Measurements from ENCODE around the gene BCL7A. TPM values are rescaled to one million over a fixed set of nuclear protein-coding genes. Genes with fewer than 3 reads are reported as not detected.
A peak's percentile ranks its signal among the peaks of the same experiment; 100 is the strongest.

Gene BCL7A
- total RNA-seq, 1 experiment from 2014 or later: 10.6 TPM

DNA sequence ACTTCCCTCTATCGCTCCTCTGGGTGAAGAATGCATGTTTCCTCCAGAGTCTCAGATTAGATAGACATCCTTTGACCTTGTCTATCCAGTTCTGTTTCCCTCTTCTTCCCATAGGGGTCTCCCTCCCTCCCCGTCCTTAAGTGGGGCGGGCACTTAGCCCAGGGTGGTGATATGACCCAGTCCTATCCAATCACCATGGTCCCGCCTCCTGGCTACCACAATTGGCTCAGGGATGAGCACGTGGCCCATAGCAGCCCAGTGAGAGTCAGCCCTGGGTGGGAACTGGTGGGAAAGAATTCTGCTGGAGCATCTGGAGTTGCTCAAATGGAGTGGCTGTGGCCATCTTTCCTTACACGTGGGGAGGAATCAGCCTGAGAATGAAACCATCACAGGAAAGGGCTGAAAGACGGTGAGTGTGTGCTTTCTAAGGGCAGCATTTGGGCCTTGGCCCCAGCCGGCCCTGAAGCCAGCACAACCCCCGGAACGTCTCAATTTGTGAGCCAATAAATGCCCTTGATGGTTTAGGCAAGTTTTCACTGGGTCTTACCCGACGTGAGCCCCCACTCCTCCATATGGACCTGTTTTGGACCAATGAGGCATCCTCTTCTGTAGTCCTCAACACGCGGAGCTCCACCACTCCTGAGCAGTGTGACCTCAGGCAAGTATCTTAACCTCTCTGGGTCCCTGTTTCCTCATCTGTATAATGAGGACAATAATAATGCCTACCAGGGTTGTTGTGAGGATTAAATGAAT, 42.5 kb downstream of the BCL7A start:
- peak; percentile 76 for DNase-seq (ENCODE audit: low spot score)
- in situ Hi-C loops (cut with HindIII; ENCODE audit: low sequenced_read_pairs): no loop called here

DNA sequence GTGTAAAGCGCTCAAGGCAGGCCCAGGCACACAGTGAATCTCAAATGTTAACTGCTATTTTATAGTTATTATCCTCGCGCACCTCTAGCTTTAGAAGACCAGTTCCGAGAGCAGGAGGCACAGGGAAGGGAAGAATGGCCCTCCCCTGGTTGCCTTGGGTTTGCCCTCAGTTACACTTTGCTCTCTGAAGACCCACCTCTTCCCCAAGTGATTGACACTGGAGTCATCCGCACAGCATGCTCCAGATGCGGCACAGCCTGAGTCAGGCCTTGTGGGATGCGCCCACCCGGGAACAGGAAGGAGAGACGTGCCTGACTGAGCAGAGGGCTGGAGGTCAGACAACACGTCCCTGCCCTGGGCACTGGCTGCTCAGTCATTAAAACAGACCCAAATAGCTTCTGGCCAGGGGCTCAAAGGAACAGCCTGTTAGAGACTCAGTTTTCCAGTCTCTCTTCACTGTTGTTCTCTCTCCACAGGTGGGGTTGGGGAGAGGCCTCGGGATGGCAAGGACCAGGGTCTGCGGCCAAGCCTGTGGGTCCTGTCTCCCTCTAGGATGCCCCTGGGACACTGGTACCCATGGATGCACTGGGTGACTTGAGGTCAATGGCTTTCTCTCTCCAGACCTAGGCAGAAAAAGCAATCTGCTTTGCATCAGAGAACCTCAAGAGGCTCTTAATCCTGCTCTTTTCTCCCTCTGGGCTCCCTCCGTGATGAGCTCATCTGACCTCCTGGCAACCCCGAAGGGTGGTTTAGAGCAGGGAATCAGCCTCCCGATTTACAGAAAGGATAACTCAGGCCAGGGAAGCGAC, 43.3 kb downstream of the BCL7A start:
- DNase-seq (ENCODE audit: low spot score): no peak
- in situ Hi-C loops (cut with HindIII; ENCODE audit: low sequenced_read_pairs): no loop called here

DNA sequence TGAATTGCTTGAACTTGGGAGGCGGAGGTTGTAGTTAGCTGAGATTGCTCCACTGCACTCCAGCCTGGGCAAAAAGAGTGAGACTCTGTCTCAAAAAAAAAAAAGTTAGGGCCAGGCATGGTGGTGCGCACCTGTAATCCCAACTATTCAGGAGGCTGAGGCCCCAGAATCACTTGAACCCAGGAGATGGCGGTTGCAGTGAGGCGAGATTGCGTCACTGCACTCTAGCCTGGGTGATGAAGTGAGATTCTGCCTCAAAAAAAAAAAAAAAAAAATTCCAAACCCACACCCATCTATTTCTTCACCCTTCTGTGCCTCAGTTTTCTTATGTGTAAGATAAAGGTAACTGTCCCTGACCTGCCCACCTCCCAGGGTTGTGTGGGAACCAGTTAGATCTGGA, 45.9 kb downstream of the BCL7A start:
- DNase-seq (ENCODE audit: low spot score): no peak
- in situ Hi-C loops (cut with HindIII; ENCODE audit: low sequenced_read_pairs): no loop called here

DNA sequence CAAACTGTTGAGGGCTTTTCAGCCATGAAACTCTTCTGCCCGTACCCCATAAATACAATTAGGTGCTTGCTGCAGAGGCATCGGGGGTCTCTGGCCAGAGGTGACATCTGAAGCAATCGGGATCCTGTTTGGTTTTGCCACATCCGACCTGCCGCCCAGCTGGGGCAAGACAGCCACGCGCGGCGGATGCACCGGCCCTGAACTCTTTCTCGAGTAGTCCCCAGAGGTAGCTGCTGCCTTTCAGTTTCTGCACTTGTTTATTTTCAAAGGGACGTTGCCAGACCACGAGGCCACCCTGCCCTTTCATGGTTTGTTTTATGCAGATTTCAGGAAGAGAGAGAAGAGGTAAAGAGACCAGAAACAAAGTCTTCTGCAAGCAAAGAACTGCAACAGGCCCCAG, 46.3 kb downstream of the BCL7A start:
- no peak for DNase-seq (ENCODE audit: low spot score)
- in situ Hi-C loops (cut with HindIII; ENCODE audit: low sequenced_read_pairs): no loop called here

- in situ Hi-C loops (cut with HindIII; ENCODE audit: low sequenced_read_pairs): no loop called here
- peak; percentile 67 for DNase-seq (ENCODE audit: low spot score)
These were observed 50.6 kb downstream of the BCL7A start for GRCh38 chr12:122072031-122072970.

DNA sequence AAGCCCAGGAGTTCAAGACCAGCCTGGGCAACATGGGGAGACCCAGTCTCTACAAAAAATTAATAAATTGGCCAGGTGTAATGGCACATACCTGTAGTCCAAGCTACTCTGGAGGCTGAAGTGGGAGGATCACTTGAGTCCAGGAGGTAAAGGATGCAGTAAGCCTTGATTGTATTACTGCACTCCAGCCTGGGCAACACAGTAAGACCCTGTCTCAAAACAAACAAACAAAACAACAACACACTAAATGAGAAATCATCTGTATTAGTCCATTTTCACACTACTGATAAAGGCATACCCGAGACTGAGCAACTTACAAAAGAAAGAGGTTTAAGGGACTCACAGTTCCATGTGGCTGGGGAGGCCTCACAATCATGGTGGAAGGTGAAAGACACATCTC, 52.1 kb downstream of the BCL7A start:
- no peak for DNase-seq (ENCODE audit: low spot score)
- in situ Hi-C loops (cut with HindIII; ENCODE audit: low sequenced_read_pairs): no loop called here

DNA sequence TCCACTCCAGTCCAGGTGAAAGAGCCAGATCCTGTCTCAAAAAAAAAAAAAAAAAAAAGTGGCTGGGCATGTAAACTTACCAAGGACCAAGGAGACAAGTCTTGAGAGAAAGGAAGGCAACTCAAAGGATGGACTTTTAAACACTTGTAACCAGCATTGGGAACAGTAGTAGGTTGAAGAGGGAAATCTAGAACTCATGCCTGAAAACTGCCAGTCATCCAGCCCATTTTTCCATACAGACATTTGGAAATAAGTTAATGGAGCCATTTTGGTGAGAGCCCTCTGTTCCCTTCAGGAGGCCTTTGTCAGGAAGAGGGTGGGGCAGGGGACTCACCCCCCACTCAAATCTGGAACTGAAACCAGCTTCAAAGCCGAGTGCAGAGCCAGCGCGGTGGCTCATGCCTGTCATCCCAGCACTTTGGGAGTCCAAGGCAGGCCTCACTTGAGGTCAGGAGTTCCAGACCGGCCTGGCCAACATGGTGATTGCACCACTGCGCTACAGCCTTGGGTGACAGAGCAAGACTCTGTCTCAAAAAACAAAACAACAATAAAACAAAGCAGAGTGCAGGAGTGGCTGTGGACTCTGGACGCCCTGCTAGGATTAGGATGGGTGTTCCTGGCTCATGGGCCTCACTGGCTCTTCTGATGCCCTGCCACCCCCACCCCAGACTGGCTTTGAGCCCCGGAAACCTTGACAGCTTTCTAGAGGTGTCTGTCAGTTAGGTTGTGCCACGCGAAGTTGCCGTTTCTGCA, 55.2 kb downstream of the BCL7A start:
- in situ Hi-C loops (cut with HindIII; ENCODE audit: low sequenced_read_pairs): no loop called here

DNA sequence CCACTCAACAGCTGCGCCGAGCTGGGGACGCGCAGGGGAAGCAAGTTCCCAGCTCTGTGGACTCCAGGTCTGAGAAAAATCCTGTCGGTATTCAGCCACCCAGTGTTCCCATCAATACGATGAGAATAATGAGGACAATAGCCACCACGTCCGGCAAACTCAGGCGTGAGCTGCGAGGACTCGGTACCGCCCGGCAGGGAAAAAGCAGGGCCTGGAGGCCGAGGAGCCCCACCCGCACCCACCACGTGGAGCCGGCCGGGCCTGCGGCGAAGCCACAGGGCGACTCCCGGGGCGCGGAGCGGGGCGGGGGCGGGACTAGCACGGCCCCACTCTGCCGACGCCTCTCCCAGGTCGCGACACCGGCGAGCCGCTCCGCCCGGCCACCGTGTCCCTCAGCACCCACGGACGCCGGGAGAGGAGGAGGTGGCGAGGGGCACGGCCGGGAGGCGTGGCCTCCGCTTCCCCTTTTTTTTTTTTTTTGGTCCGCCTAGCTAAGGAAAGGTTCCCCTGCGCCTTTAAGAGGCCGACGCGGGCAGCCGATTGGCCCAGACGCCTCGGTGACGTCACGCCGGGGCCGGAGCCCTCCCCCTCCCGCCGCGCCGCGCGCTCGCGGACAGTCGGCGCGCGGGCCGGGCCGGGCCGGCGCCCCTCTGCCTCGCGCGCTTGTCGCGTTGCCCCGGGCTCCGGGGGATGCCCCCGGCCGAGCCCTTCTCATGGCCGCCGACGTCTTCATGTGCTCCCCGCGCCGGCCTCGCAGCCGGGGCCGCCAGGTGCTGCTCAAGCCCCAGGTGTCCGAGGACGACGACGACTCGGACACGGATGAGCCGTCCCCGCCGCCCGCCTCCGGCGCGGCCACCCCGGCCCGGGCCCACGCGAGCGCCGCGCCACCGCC, 56.7 kb downstream of the BCL7A start, which contains the start of gene MLXIP:
Gene MLXIP (plus strand): TSS at position 616 of the 892 bp plus-strand sequence. CDS start 98 bp downstream, at position 714.
- DNase-seq (ENCODE audit: low spot score): peak; percentile 92
- in situ Hi-C loops (cut with HindIII; ENCODE audit: low sequenced_read_pairs): no loop called here

More for the DNA sequence above, 55.2 kb downstream of the BCL7A start:
- DNase-seq (ENCODE audit: low spot score): no peak

DNA sequence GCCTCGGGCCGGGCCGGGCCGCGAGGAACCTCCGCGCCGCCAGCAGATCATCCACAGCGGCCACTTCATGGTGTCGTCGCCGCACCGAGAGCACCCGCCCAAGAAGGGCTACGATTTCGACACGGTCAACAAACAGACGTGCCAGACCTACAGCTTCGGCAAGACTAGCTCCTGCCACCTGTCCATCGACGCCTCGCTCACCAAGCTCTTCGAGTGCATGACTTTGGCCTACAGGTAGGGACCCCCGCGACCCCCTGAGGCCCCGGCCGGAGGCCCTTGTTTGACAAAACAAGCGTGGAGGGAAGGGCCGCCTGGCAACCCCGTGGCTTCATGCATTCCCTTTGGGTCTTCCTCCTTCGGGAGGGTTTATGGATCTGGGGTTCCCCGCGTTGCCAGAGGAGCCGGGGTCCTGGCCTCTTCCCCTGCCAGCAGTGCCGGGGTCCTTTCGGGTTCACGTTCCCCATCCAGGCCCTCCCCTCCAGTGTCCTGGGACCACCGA, 57.4 kb downstream of the BCL7A start:
- in situ Hi-C loops (cut with HindIII; ENCODE audit: low sequenced_read_pairs): no loop called here

DNA sequence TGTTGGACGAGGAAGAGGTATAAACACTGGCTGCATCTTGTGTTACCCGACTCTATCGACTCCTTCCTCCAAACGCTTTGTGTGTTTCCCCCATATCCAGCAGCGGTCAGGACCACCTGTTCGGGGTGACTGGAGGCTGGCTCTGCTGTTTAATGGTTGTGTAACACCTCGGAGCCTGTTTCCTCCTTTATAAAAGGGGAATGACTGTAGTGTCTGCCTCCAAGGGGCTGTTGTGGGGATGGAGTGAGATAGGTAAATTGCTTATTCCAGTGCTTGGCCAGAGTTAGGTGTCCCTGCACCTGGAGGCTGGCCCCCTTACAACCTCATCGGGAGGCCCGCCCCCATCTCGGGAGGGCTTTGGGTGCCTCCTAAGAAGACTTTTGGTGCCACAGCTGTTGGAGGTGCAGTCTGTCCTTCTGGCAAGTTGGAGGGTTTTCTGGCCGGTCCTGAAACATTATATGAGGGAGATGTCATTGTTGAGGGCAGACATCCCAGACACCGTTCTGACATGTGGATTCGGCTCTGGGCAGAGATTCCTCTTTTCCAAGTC, 57.9 kb downstream of the BCL7A start:
- no peak for DNase-seq (ENCODE audit: low spot score)
- in situ Hi-C loops (cut with HindIII; ENCODE audit: low sequenced_read_pairs): no loop called here

More for the DNA sequence above, 57.4 kb downstream of the BCL7A start:
- DNase-seq (ENCODE audit: low spot score): no peak

DNA sequence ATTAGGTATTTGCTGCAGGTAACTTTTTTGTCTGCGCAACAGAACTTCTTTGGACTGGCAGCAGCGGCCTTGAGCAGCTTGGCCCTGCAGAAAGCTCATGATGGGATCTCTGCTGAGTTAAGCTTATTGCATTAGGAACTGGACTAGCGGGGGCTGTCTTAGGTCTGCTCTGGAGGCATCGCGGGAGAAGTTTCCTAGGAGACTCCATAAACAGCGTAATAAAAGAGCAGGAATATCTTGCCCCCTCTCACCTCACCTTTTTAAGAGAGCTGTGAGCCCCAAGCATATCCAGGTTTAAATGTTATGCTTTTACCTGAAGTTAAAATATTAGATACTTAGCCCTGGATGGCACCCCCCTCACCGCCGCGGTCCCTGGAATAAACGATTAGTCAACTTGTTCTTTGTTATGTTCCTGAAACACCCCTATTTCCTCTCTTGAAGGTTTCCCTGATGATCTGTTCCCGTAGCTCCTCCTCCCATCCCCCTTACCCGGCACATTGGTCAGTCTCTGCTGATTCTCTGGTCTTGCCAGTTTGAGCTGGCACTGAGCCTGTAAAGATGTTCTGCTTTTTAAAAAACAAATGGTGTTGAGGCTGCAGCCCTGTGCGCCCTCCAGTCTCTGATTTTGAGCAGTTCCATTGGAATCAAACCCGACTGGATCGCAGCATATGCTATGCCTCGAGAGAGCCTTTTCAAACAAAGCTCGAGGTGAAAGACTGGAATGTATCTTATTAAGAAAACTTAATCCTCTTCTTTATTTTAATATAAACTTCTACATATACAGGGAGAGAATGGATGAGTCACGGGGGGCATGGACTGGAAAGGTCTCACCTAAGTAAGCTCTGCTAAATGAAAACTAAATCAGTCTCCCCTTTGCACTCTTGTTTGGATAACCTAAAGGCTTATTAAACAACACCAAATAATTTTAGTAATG, 58.7 kb downstream of the BCL7A start:
- in situ Hi-C loops (cut with HindIII; ENCODE audit: low sequenced_read_pairs): no loop called here
- peak; percentile 86 for DNase-seq (ENCODE audit: low spot score)

- DNase-seq (ENCODE audit: low spot score): no peak
- in situ Hi-C loops (cut with HindIII; ENCODE audit: low sequenced_read_pairs): no loop called here
These were observed 59.5 kb downstream of the BCL7A start for GRCh38 chr12:122081083-122081696.

- in situ Hi-C loops (cut with HindIII; ENCODE audit: low sequenced_read_pairs): no loop called here
These were observed 60.1 kb downstream of the BCL7A start for GRCh38 chr12:122081697-122082221.

DNA sequence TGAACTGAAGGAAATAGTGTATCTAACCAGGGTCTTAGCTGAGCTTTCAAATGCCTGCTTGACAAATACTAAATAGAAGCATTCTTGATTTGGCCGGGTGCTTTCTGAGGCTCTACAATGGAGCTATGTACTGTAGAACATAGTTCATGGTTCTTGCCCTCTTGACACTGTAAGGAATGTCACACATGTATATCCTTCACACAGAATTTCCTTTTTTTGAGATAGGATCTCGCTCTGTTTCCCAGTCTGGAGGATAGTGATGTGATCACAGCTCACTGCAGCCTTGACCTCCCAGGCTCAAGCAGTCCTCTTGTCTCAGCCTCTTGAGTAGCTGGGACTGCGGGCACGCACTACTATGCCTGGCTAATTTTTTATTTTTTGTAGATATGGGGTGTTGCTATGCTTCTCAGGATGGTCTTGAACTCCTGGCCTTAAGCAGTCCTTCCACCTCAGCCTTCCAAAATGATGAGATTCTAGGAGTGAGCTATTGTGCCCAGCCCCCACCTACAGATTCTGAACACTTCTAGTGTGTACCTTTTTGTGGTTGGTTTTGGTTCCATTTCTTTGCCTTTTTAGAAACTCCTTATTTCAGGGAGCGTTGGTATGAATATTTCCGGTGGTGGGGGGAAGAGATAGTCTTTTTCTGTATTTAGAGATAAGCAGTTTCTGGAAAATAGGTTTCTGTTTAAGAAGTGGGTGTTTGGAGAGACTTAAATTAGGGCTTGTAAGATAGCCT, 61.1 kb downstream of the BCL7A start:
- in situ Hi-C loops (cut with HindIII; ENCODE audit: low sequenced_read_pairs): no loop called here

More at GRCh38 chr12:122081697-122082221, 60.1 kb downstream of the BCL7A start:
- no peak for DNase-seq (ENCODE audit: low spot score)

DNA sequence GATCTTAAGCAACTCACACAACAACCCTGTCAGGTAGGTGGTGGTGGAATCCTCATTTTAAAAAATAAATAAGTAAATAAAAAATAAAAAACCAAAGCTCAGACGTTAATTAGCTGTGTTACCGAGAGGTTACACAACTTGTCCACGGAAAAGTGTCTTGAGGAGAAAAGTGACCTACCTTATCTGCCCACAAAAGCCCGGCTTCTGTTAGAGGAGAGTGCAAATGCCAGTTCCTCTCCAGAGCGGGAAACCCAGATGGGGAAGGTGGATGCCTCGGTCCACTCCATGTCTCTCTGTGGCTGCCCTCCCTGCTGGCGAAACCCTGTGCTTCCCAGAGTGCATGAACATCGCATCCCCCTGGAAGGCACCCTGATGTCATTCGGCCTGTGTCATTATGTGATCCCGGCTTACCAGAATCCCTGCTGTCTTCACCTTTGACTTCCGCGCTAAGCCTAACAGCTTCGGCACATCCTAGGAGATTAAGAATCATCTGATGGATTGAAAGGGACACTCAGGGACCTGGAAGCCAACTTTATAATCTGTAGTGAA, 63.2 kb downstream of the BCL7A start:
- DNase-seq (ENCODE audit: low spot score): no peak
- in situ Hi-C loops (cut with HindIII; ENCODE audit: low sequenced_read_pairs): no loop called here

More for the DNA sequence above, 61.1 kb downstream of the BCL7A start:
- no peak for DNase-seq (ENCODE audit: low spot score)

Data from G401 (cell line).